Heart right ventricle (tissue), 16 donors: ENCODE results near the gene LMBRD2. TPM values are rescaled to one million over a fixed set of nuclear protein-coding genes. Genes with fewer than 3 reads are reported as not detected.

ENCODE experiments used
- ATAC-seq, 8 donors: fragments of 200-7000 bp; cut with Tn5 transposase; one replicate each; pipeline ENCODE4 v1.9.1; 2020; ENCODE audit warnings: mild to moderate bottlenecking in 8 of 8, moderate library complexity in 8 of 8, moderate number of reproducible peaks in 1 of 8
- DNase-seq, 2 donors: peaks; one replicate each; pipeline ENCODE4 v3.0.0-alpha.2; 2020
- H3K27ac ChIP-seq, 10 donors: fragments of 200-600 bp; sonication (generic) in 2 of 10; one replicate each; pipeline versions ENCODE4 v1.5.0 to v1.8.0; 2020 to 2022; ENCODE audit warnings: mild to moderate bottlenecking in 3 of 10
- H3K27me3 ChIP-seq, 7 donors: fragments of 200-600 bp; one replicate each; pipeline ENCODE4 v1.8.0; 2021 to 2022; ENCODE audit warnings: mild to moderate bottlenecking in 2 of 7
- H3K36me3 ChIP-seq, 9 donors: fragments of 200-600 bp; sonication (generic) in 1 of 9; one replicate each; pipeline versions ENCODE4 v1.5.0 to v1.8.0; 2020 to 2022; ENCODE audit warnings: mild to moderate bottlenecking in 2 of 9
- H3K4me1 ChIP-seq, 9 donors: fragments of 200-600 bp; sonication (generic) in 1 of 9; one replicate each; pipeline versions ENCODE4 v1.5.0 to v1.8.0; 2020 to 2022; ENCODE audit warnings: mild to moderate bottlenecking in 4 of 9
- H3K4me3 ChIP-seq, 10 donors: fragments of 200-600 bp; sonication (generic) in 2 of 10; one replicate each; pipeline versions ENCODE4 v1.5.0 to v1.8.0; 2020 to 2022; ENCODE audit warnings: mild to moderate bottlenecking in 7 of 10, moderate library complexity in 2 of 10
- H3K9me3 ChIP-seq, 11 donors: fragments of 200-600 bp in 10 of 11; sonication (generic) in 2 of 11; one replicate each; pipeline versions ENCODE4 v1.5.0 to v1.8.0; 2013 to 2022; ENCODE audit warnings: mild to moderate bottlenecking in 2 of 11, control low read depth in 1 of 11, moderate library complexity in 1 of 11
- CTCF ChIP-seq, 9 donors: fragments of 200-600 bp; sonication (generic) in 2 of 9; IDR thresholded peaks; one replicate each; pipeline versions ENCODE4 v1.5.0 to v1.8.0; 2021 to 2022; ENCODE audit warnings: antibody characterized with exemption in 9 of 9, mild to moderate bottlenecking in 5 of 9, moderate library complexity in 1 of 9
- WGBS, 2 donors: extraction: QIAGEN DNeasy Blood & Tissue Kit; methylation state at CpG; one replicate each; pipeline ENCODE4 v1.1.7; 2013; ENCODE audit warnings: inconsistent platforms in 1 of 2; 5-methylcytosine and 5-hydroxymethylcytosine counted together
- intact Hi-C, 10 donors: fragments of 100-400 bp; cut with DNase I; formaldehyde crosslinking; loops; one replicate each; pipeline versions ENCODE4 v1.11.1 to v1.14.2; 2022
- polyA plus RNA-seq, 2 donors: library from polyadenylated mRNA; stranded (reverse); fragments of 200-250 nt; gene quantifications; one replicate each; pipeline ENCODE4 v1.2.3, GENCODE V29; 2013
- total RNA-seq, 10 donors: library from RNA; stranded (reverse); fragmentation: NEBNext Ultra II Directional in 3 of 10; extraction: Animal tissue kit (Norgen Biotek cat#: 25700) in 3 of 10; gene quantifications; one replicate each; pipeline versions ENCODE4 v1.2.1 to v1.2.4, GENCODE V29; 2021 to 2023
- donor health status: Arrhythmogenic right ventricular cardiomyopathy.
- donor health status: ischemic (EF 13 %, LVEDD 7.1; RV severe dilation, severe dysfunction).
- donor health status: healthy with polysubstance abuse.
- donor health status: DM: no; HTN: yes; CAD: no.
- donor health status: DM: no; HTN: no; CAD: no.
- donor health status: ischemic (EF 25% LVEDD 6.9; RV normal size, moderate dysfunction).
- donor health status: ischemic (EF 25% LVEDD 5.7; RV mildly dilated, moderate dysfunction).
- donor health status: healthy.
- donor health status: DM: yes; HTN: yes; CAD: no.
- donor health status: Ischemic cardiomyopathy.
- donor health status: ischemic (EF 35%, LVEDD 5.7; RV mildly dilated, moderate dysfunction).
- donor health status: nonischemic (EF 11% LVEDD 7.7; RV severe dilation, severe dysfunction).
- donor health status: DM: yes; HTN: yes; CAD: no.
- donor health status: PGD.
- donor health status: ischemic (EF 29% LVEDD 5.4; RV normal size, mild dysfunction).
- donor health status: nonischemic (EF 23%, LVEDD 6.1; RV moderate dilation, normal function).

The LMBRD2 gene
- total and polyA plus RNA-seq, 12 donors = 2.2 to 16.5 (median 12.3) TPM

- peak overlapping the region in 7 of 10 donors; percentile 19 to 92 (median 56) for H3K27ac ChIP-seq
- ATAC-seq = peak in 3 of 8 donors; percentile 4 to 25 (median 11)
- WGBS, 2 donors = 3 to 4% methylated on average over 24 of the region's 24 CpGs
- H3K9me3 ChIP-seq = no peaks in the 10 kb centered on the region
- no peak for DNase-seq
- TF ChIP-seq CTCF (IDR thresholded peaks at IDR 0.05) = no peak
- peaks cover 2 to 58% (median 44%) of the 10 kb centered on the region in 9 donors for H3K4me1 ChIP-seq
- intact Hi-C loops = loop anchor here in 3 of 10 donors (1.0 to 5.0 kb wide), 2 partner anchors 89 to 90 kb away; partner anchors contain the start of gene NADK2 (in 3 of the 3)
- peaks cover 0 to 44% (median 3%) of the 10 kb centered on the region in 9 donors for H3K36me3 ChIP-seq
- H3K4me3 ChIP-seq = peak overlapping the region; percentile 86 to 100 (median 94)
- H3K27me3 ChIP-seq = no peaks in the 10 kb centered on the region
Measured at GRCh38 chr5:36152324-36153297, 924 bp upstream of the LMBRD2 start.

- Histone ChIP-seq H3K9me3 (no peaks in the 10 kb centered on the region), H3K4me1 (peaks cover 2 to 52% (median 36%) of the 10 kb centered on the region in 9 donors), H3K27ac (peak overlapping the region in 9 of 10 donors; percentile 81 to 92 (median 89)), H3K4me3 (peak overlapping the region; percentile 86 to 100 (median 94)), H3K36me3 (peaks cover 0 to 27% (median 0%) of the 10 kb centered on the region in 9 donors), H3K27me3 (no peaks in the 10 kb centered on the region)
- 4% methylated on average over 23 of the region's 23 CpGs for WGBS, 2 donors
- ATAC-seq (peak in 7 of 8 donors; percentile 25 to 62 (median 46)), DNase-seq (peak; percentile 36)
- TF ChIP-seq CTCF (IDR thresholded peaks at IDR 0.05) = no peak
- intact Hi-C loops = loop anchor here in 2 of 10 donors (5.0 kb wide), 1 partner anchor 91 kb away; the partner anchor contains the start of gene NADK2 (in 2 of the 2)
Measured at GRCh38 chr5:36150676-36151433, 832 bp downstream of the LMBRD2 start.

GRCh38 chr5:36147681-36148080 lies 4.0 kb downstream of the LMBRD2 start:
- intact Hi-C loops = no loop called here
- no peak overlapping the region for H3K4me3 ChIP-seq
- WGBS, 2 donors = 92 to 94% methylated on average over 2 of the region's 2 CpGs
- H3K9me3 ChIP-seq = no peaks in the 10 kb centered on the region
- peaks cover under 1 to 45% (median 17%) of the 10 kb centered on the region in 9 donors for H3K4me1 ChIP-seq
- no peaks in the 10 kb centered on the region for H3K27me3 ChIP-seq
- TF ChIP-seq CTCF (IDR thresholded peaks at IDR 0.05) = no peak
- DNase-seq = no peak
- peaks cover 0 to 5% (median 0%) of the 10 kb centered on the region in 9 donors for H3K36me3 ChIP-seq
- no peak overlapping the region for H3K27ac ChIP-seq
- ATAC-seq = no peak

GRCh38 chr5:36146390-36146789 lies 5.3 kb downstream of the LMBRD2 start:
- H3K4me3 ChIP-seq = no peak overlapping the region
- H3K27ac ChIP-seq = no peak overlapping the region
- no peaks in the 10 kb centered on the region for H3K27me3 ChIP-seq
- ATAC-seq (no peak), DNase-seq (no peak)
- peaks cover 0 to 18% (median 0%) of the 10 kb centered on the region in 9 donors for H3K36me3 ChIP-seq
- intact Hi-C loops = no loop called here
- WGBS, 2 donors = 60 to 81% methylated on average over 3 of the region's 3 CpGs
- peaks cover 0 to 41% (median 13%) of the 10 kb centered on the region in 9 donors for H3K4me1 ChIP-seq
- H3K9me3 ChIP-seq = no peaks in the 10 kb centered on the region
- no peak for TF ChIP-seq CTCF (IDR thresholded peaks at IDR 0.05)
